Choroid plexus epithelial cell (primary cell): Measurements from ENCODE around the gene RAB7A.
A peak's percentile ranks its signal among the peaks of the same experiment; 100 is the strongest.

Source experiments
- DNase-seq: peaks from one replicate; pipeline ENCODE4 v3.0.0-alpha.2; 2010; ENCODE audit warnings: low read depth
- H3K4me3 ChIP-seq: 2 replicates; pipeline ENCODE4 v1.5.1; 2011; ENCODE audit warnings: low read depth, mild to moderate bottlenecking, control low read depth, low read length, moderate library complexity
- TF ChIP-seq, protein P1 (sequence below): conservative IDR thresholded peaks from 2 replicates; pipeline ENCODE4 v1.5.1; 2011; ENCODE audit warnings: low read depth, mild to moderate bottlenecking, control low read depth, inconsistent platforms, low read length, moderate library complexity

Gene RAB7A

DNA sequence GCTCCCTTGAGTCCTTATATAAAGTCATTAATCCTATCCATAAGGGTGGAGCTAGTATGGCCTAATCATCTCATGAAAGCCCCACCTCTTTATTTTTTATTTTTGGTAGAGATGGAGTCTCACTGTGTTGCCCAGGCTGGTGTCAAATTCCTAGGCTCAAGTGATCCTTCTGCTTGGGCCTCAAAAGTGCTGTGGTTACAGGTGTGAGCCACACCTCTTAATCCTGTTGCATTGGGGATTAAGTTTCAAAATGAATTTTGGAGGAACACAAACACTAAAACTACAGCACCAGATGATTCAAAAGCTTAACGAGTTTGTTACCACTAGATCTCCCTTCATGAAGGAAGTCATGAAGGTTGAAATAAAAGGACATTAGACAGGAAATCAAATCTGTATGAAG is 27.7 kb downstream of the RAB7A start:
- no peak overlapping the region for H3K4me3 ChIP-seq
- TF ChIP-seq, protein P1, sequence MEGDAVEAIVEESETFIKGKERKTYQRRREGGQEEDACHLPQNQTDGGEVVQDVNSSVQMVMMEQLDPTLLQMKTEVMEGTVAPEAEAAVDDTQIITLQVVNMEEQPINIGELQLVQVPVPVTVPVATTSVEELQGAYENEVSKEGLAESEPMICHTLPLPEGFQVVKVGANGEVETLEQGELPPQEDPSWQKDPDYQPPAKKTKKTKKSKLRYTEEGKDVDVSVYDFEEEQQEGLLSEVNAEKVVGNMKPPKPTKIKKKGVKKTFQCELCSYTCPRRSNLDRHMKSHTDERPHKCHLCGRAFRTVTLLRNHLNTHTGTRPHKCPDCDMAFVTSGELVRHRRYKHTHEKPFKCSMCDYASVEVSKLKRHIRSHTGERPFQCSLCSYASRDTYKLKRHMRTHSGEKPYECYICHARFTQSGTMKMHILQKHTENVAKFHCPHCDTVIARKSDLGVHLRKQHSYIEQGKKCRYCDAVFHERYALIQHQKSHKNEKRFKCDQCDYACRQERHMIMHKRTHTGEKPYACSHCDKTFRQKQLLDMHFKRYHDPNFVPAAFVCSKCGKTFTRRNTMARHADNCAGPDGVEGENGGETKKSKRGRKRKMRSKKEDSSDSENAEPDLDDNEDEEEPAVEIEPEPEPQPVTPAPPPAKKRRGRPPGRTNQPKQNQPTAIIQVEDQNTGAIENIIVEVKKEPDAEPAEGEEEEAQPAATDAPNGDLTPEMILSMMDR = no peak
- DNase-seq = no peak

DNA sequence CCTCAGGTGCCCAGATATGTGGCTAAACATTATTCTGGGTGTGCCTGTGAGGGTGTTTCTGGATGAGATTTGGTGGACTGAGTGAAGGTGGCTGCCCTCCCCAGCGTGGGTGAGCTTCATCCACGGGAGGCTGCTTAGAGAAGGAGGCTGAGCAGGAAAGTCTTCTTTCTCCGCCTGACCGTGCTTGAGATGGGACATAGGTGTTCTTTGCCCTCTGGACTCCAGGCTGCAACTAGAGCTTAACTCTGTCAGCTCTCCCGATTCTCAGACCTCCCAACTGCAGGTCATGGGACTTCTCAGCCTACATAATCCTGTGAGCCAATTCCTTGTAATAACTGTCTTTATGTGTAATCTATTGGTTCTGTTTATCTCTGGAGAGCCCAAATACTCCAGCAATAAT is 34.1 kb downstream of the RAB7A start:
- DNase-seq = no peak
- TF ChIP-seq, protein P1 = no peak
- no peak overlapping the region for H3K4me3 ChIP-seq

DNA sequence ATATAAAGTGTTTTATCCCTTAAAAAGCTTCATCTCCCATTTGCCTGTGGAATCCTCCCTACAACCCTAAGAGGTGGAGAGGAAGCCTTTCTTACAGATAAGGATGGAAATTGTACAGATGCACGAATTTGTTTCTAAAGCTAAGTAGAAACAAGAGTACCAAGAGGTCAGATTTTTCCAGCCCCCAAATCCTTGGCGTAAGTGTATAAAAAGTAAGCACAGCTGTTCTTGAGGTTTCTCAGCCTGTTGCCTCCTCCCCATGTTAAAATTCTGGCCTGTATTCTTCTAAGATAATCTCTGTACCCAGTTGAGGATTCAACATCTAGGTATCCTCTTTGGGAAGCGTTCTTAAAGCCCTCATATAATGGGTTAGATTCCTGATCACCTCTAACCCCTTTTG is 34.9 kb downstream of the RAB7A start:
- DNase-seq = peak; percentile 27
- H3K4me3 ChIP-seq = no peak overlapping the region
- TF ChIP-seq, protein P1 = no peak

DNA sequence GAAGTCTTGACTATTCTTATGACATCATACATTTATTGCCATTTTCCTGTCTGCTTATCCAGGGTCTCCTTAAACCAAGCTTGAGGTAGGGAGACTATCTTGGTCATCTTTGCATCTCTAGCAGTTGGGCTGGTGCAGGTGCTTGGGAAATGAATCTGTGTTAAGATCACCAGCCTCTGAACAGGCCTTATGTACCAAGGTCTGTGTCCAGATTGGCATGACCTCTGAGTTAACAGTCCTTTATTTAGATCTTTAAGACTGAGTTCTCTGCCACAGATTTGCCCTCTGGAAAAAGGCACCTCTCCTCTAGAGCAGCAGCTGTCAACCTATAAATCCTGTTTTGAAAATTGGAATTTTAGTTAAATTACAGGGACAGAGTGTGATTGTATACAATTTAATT is 35.4 kb downstream of the RAB7A start:
- no peak overlapping the region for H3K4me3 ChIP-seq
- TF ChIP-seq, protein P1 = no peak
- no peak for DNase-seq

DNA sequence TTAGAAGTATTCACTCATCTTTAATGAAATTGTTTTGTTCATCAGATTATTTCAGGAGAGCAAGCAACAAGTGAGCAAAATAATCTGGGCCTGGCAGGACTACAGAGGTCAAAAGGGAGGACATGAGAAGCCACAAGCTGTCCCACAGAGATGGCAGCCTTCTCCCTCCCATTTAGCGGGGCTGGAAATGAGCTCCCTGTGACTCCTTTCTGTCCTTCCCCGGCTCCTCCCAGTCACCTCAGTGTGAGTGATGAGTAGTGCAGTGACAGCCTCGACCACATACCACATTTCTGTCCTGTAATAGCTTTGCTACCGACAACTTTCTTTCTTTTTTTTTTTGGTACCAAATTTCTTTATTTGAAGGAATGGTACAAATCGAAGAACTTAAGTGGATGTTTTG is 38.0 kb downstream of the RAB7A start:
- H3K4me3 ChIP-seq = no peak overlapping the region
- DNase-seq = no peak
- TF ChIP-seq, protein P1 = no peak

DNA sequence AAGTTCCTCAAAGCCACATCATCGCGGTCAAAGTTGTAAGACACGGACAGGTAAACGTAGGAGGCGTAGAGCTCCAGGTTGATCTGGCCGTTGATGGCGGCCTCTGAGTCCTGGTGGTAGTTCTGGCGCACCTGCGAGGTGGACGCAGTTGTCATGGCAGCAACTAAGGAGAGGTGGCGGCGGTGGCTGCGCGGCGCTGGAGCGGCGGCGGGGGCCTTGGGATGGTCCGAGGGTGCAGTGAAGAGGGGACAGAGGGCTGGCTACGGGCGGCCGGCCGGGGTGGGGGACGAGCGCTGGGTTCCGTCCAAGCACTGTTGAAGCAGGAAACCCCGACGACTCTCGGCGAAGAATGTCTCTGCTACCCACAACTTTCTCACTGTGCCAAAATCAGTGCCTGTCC is 38.9 kb downstream of the RAB7A start:
- TF ChIP-seq, protein P1 = no peak
- H3K4me3 ChIP-seq = no peak overlapping the region
- DNase-seq = no peak

DNA sequence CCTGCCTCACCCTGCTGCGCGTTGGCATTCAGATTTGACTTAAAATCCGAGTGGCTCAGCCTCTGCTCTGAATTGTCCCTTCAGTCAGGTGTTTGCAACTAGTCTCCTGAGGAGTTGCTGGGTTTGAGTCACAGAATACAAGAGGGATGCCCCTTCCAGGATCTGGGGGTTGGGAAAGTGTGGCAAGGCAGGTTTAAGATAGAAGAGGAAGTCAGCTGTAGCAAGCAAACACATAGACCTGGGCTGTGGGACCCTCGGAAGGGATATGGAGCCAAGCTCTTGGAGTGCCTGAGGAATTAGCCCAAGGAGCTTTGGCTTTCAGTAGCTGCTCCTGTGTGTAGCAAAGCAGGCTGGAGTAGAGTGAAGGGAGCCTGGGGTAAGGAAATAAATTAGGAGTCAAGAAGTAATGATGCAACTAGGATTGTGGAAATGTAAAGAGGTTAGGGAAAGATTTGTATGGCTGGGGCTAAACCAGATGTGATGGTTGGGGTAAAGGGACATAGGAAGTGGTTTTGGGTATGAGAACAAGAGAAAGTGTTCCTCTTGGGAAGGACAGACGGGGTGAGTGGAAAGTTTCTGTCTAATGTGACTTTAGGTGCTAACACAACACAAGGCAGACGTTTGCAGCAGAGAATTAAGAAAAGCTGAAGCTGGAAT is 41.2 kb downstream of the RAB7A start:
- TF ChIP-seq, protein P1 = no peak
- no peak for DNase-seq
- no peak overlapping the region for H3K4me3 ChIP-seq
